Stomach smooth muscle (tissue), 2 donors: ENCODE measurements around the gene RAB40C.

Experiments
- H3K27ac ChIP-seq: one replicate; pipeline ENCODE4 v1.7.0; 2013; ENCODE audit warnings: mild to moderate bottlenecking, low read length, inconsistent platforms
- H3K27me3 ChIP-seq, 2 donors: one replicate each; pipeline ENCODE4 v1.7.0; 2013; ENCODE audit warnings: low read length in 2 of 2; ENCODE audit not compliant: insufficient read depth in 2 of 2, control insufficient read depth in 1 of 2
- H3K36me3 ChIP-seq, 2 donors: one replicate each; pipeline ENCODE4 v1.7.0; 2013; ENCODE audit warnings: low read length in 2 of 2; ENCODE audit not compliant: control insufficient read depth in 2 of 2, insufficient read depth in 2 of 2
- H3K4me1 ChIP-seq: one replicate; pipeline ENCODE4 v1.7.0; 2013; ENCODE audit warnings: low read length; ENCODE audit not compliant: control insufficient read depth, insufficient read depth
- H3K4me3 ChIP-seq, 2 donors: one replicate each; pipeline ENCODE4 v1.7.0; 2013; ENCODE audit warnings: low read length in 2 of 2
- H3K9ac ChIP-seq, 2 donors: one replicate each; pipeline ENCODE4 v1.7.0; 2013; ENCODE audit warnings: low read length in 2 of 2, mild to moderate bottlenecking in 1 of 2
- H3K9me3 ChIP-seq, 2 donors: one replicate each; pipeline ENCODE4 v1.7.0; 2013; ENCODE audit warnings: low read length in 2 of 2; ENCODE audit not compliant: control insufficient read depth in 2 of 2
- donor health status: healthy.
- donor health status: Pancreatic carcinoma.

RAB40C gene

GRCh38 chr16:567373-568256 is 22.3 kb upstream of the RAB40C start:
- H3K36me3 ChIP-seq = no peaks in the 10 kb centered on the region
- H3K27ac ChIP-seq = no peak overlapping the region
- no peaks in the 10 kb centered on the region for H3K9me3 ChIP-seq
- H3K9ac ChIP-seq = no peak overlapping the region
- peak overlapping the region in 1 of 2 donors; percentile 62 for H3K4me3 ChIP-seq
- no peaks in the 10 kb centered on the region for H3K27me3 ChIP-seq
- H3K4me1 ChIP-seq = peaks cover 57% of the 10 kb centered on the region

GRCh38 chr16:568401-569258 is 21.2 kb upstream of the RAB40C start:
- Histone ChIP-seq H3K9me3 (no peaks in the 10 kb centered on the region), H3K4me3 (peak overlapping the region; percentile 67 to 82)

GRCh38 chr16:569445-570254 is 20.2 kb upstream of the RAB40C start, which contains the start of gene PIGQ:
PIGQ (plus strand) TSS chr16:569968; CDS start chr16:574075, 4,107 bp downstream.
- Histone ChIP-seq H3K27me3 (no peaks in the 10 kb centered on the region), H3K9ac (peak within 1 kb of the TSS; percentile 81 to 84), H3K9me3 (no peaks in the 10 kb centered on the region), H3K36me3 (no peaks in the 10 kb centered on the region), H3K4me3 (peak within 1 kb of the TSS; percentile 70 to 82), H3K4me1 (peaks cover 57% of the 10 kb centered on the region), H3K27ac (peak within 1 kb of the TSS; percentile 73)

More at GRCh38 chr16:568401-569258, 21.2 kb upstream of the RAB40C start:
- Histone ChIP-seq H3K4me1 (peaks cover 57% of the 10 kb centered on the region), H3K27ac (peak overlapping the region; percentile 73), H3K36me3 (no peaks in the 10 kb centered on the region), H3K27me3 (no peaks in the 10 kb centered on the region), H3K9ac (peak overlapping the region; percentile 81 to 84)

GRCh38 chr16:572865-573650 is 16.8 kb upstream of the RAB40C start:
- no peak overlapping the region for H3K27ac ChIP-seq
- H3K4me1 ChIP-seq = peaks cover 29% of the 10 kb centered on the region
- no peaks in the 10 kb centered on the region for H3K27me3 ChIP-seq
- peaks cover 0 to 6% of the 10 kb centered on the region in 2 donors for H3K36me3 ChIP-seq
- no peak overlapping the region for H3K9ac ChIP-seq
- H3K9me3 ChIP-seq = no peaks in the 10 kb centered on the region
- H3K4me3 ChIP-seq = no peak overlapping the region

GRCh38 chr16:574021-574760 is 15.7 kb upstream of the RAB40C start:
- Histone ChIP-seq H3K36me3 (peaks cover 0 to 6% of the 10 kb centered on the region in 2 donors), H3K27me3 (no peaks in the 10 kb centered on the region), H3K4me3 (no peak overlapping the region), H3K9me3 (no peaks in the 10 kb centered on the region), H3K9ac (no peak overlapping the region), H3K27ac (no peak overlapping the region), H3K4me1 (peaks cover 18% of the 10 kb centered on the region)

GRCh38 chr16:575354-576196 is 14.3 kb upstream of the RAB40C start:
- H3K9me3 ChIP-seq = no peaks in the 10 kb centered on the region
- peaks cover 11% of the 10 kb centered on the region for H3K4me1 ChIP-seq
- no peaks in the 10 kb centered on the region for H3K27me3 ChIP-seq
- H3K27ac ChIP-seq = no peak overlapping the region
- H3K36me3 ChIP-seq = peaks cover 0 to 6% of the 10 kb centered on the region in 2 donors
- H3K4me3 ChIP-seq = no peak overlapping the region
- no peak overlapping the region for H3K9ac ChIP-seq

GRCh38 chr16:576197-576822 is 13.6 kb upstream of the RAB40C start:
- Histone ChIP-seq H3K36me3 (peaks cover 0 to 9% of the 10 kb centered on the region in 2 donors), H3K4me1 (peaks cover 3% of the 10 kb centered on the region), H3K4me3 (no peak overlapping the region), H3K9me3 (no peaks in the 10 kb centered on the region), H3K27me3 (no peaks in the 10 kb centered on the region), H3K27ac (no peak overlapping the region), H3K9ac (no peak overlapping the region)

GRCh38 chr16:576823-577201 is 13.1 kb upstream of the RAB40C start:
- Histone ChIP-seq H3K4me1 (peaks cover 2% of the 10 kb centered on the region), H3K9me3 (no peaks in the 10 kb centered on the region), H3K36me3 (peaks cover 0 to 9% of the 10 kb centered on the region in 2 donors), H3K27ac (no peak overlapping the region), H3K9ac (no peak overlapping the region), H3K4me3 (no peak overlapping the region), H3K27me3 (no peaks in the 10 kb centered on the region)
